Astrocyte of the cerebellum (primary cell): Measurements from ENCODE around the gene SLC11A1.

ENCODE experiments used
- DNase-seq: peaks from one replicate; pipeline ENCODE4 v3.0.0-alpha.2; 2011; ENCODE audit warnings: low read depth
- H3K4me3 ChIP-seq: 2 replicates; pipeline ENCODE4 v1.5.1; 2011; ENCODE audit warnings: mild to moderate bottlenecking, low read depth, low read length, moderate library complexity
- CTCF ChIP-seq: IDR thresholded peaks from 2 replicates; pipeline ENCODE4 v1.5.1; 2012; ENCODE audit warnings: low read length, low read depth, moderate library complexity, mild to moderate bottlenecking; ENCODE audit errors: missing control alignments
- in situ Hi-C: cut with HindIII; loops from 2 replicates; pipeline ENCODE4 v1.10.0; 2017; ENCODE audit warnings: low sequenced_read_pairs

Gene SLC11A1

GRCh38 chr2:218370410-218371063, 11.5 kb upstream of the SLC11A1 start:
- H3K4me3 ChIP-seq: no peak overlapping the region
- TF ChIP-seq CTCF: no peak
- in situ Hi-C loops: no loop called here
- no peak for DNase-seq

GRCh38 chr2:218371983-218372350, 10.1 kb upstream of the SLC11A1 start:
- H3K4me3 ChIP-seq: no peak overlapping the region
- DNase-seq: no peak
- in situ Hi-C loops: no loop called here
- no peak for TF ChIP-seq CTCF

GRCh38 chr2:218374795-218375194, 7.3 kb upstream of the SLC11A1 start:
- in situ Hi-C loops: no loop called here
- no peak overlapping the region for H3K4me3 ChIP-seq
- no peak for TF ChIP-seq CTCF
- DNase-seq: no peak

GRCh38 chr2:218375212-218375611, 6.9 kb upstream of the SLC11A1 start:
- no peak for TF ChIP-seq CTCF
- no peak overlapping the region for H3K4me3 ChIP-seq
- in situ Hi-C loops: no loop called here
- DNase-seq: no peak

GRCh38 chr2:218378053-218378452, 4.0 kb upstream of the SLC11A1 start:
- H3K4me3 ChIP-seq: no peak overlapping the region
- TF ChIP-seq CTCF: no peak
- DNase-seq: no peak
- in situ Hi-C loops: no loop called here

GRCh38 chr2:218382785-218383184, 712 bp downstream of the SLC11A1 start:
- no peak overlapping the region for H3K4me3 ChIP-seq
- DNase-seq: no peak
- no peak for TF ChIP-seq CTCF
- in situ Hi-C loops: loop anchor here (5.0 kb wide), 1 partner anchor 85 kb away; no protein-coding TSS in a partner anchor
